Measurements from ENCODE around the gene AK4.

AK4 gene

GRCh38 chr1:65259816-65260215 is 111.8 kb downstream of the AK4 start:
- no peak overlapping the region for H3K4me3 ChIP-seq (ENCODE audit: low read depth, low read length)
- DNase-seq (ENCODE audit: low read depth): no peak

GRCh38 chr1:65260851-65261473 is 113.0 kb downstream of the AK4 start:
- TF ChIP-seq MYC (IDR thresholded peaks at IDR 0.05; ENCODE audit: low read depth, low read length) (no peak), POLR2A (IDR thresholded peaks at IDR 0.05; ENCODE audit: extremely low read depth, insufficient read length) (no peak)
- TF ChIP-seq, protein P1, sequence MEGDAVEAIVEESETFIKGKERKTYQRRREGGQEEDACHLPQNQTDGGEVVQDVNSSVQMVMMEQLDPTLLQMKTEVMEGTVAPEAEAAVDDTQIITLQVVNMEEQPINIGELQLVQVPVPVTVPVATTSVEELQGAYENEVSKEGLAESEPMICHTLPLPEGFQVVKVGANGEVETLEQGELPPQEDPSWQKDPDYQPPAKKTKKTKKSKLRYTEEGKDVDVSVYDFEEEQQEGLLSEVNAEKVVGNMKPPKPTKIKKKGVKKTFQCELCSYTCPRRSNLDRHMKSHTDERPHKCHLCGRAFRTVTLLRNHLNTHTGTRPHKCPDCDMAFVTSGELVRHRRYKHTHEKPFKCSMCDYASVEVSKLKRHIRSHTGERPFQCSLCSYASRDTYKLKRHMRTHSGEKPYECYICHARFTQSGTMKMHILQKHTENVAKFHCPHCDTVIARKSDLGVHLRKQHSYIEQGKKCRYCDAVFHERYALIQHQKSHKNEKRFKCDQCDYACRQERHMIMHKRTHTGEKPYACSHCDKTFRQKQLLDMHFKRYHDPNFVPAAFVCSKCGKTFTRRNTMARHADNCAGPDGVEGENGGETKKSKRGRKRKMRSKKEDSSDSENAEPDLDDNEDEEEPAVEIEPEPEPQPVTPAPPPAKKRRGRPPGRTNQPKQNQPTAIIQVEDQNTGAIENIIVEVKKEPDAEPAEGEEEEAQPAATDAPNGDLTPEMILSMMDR (IDR thresholded peaks at IDR 0.05; ENCODE audit: low read depth, low read length): no peak
- TF ChIP-seq, protein P2, sequence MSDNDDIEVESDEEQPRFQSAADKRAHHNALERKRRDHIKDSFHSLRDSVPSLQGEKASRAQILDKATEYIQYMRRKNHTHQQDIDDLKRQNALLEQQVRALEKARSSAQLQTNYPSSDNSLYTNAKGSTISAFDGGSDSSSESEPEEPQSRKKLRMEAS (IDR thresholded peaks at IDR 0.05; ENCODE audit: low read depth, low read length): no peak
- peak; percentile 25 for DNase-seq (ENCODE audit: low read depth)
- H3K4me3 ChIP-seq (ENCODE audit: low read depth, low read length): no peak overlapping the region

More at GRCh38 chr1:65259816-65260215, 111.8 kb downstream of the AK4 start:
- TF ChIP-seq, protein P1 (IDR thresholded peaks at IDR 0.05; ENCODE audit: low read depth, low read length): no peak
- TF ChIP-seq, protein P2 (IDR thresholded peaks at IDR 0.05; ENCODE audit: low read depth, low read length): no peak
- TF ChIP-seq POLR2A (IDR thresholded peaks at IDR 0.05; ENCODE audit: extremely low read depth, insufficient read length): no peak
- TF ChIP-seq MYC (IDR thresholded peaks at IDR 0.05; ENCODE audit: low read depth, low read length): no peak

DNA sequence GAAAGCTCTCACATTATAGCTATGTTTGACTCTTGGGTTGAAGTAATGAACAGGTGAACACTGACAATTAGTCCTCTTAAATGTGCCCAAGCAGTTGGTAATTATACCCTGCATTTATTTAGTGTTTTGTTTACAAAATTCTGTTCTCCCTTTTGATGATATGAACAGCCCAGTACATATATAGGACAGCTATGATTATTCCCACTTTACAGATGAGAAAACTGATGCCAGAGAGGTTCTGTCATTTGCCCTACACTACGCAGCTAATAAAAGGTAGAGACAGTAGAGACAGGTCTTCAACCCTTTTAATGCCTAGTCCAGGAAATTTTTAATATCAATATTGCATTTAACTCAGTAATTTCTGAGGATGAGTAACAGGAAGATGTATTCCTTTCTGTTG is 115.3 kb downstream of the AK4 start:
- no peak for DNase-seq (ENCODE audit: low read depth)
- no peak overlapping the region for H3K4me3 ChIP-seq (ENCODE audit: low read depth, low read length)
- TF ChIP-seq, protein P1 (IDR thresholded peaks at IDR 0.05; ENCODE audit: low read depth, low read length): no peak
- TF ChIP-seq POLR2A (IDR thresholded peaks at IDR 0.05; ENCODE audit: extremely low read depth, insufficient read length) (no peak), MYC (IDR thresholded peaks at IDR 0.05; ENCODE audit: low read depth, low read length) (no peak)
- TF ChIP-seq, protein P2 (IDR thresholded peaks at IDR 0.05; ENCODE audit: low read depth, low read length): no peak

DNA sequence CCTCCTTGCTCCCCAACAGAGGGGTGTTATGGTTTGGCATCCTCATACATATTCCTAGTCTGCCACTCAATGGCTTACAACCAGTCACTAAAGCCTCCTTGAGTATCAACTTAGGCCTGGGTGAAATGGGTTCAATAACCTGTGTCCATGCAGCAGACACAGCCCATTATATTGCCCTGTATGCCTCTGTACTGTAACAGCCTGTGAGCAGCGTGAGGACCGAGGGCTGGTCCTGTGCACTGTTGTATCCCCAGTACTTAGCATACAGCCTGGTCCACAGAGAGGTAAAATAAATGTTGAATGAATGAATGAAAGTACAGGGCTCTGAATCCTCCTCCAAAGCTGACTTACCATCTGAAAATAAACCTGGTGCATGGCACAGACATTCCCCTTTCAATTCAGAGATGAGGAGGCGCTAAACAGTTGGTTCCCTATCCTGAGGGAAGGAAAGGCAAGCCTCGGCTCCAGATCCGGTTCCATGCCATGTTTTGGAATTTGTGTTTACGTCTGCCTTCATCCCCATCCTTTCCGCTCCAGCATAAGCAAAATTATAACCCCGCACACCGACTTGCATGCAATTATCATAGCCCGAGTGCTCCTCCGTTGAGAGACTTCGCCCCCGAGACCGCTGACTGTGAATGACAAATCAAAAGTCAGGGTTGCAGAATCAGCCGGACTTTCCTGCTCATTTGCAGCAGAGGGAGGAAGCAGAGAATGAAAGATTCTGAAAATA is 116.4 kb downstream of the AK4 start:
- H3K4me3 ChIP-seq (ENCODE audit: low read depth, low read length): no peak overlapping the region
- peak; percentile 2 for DNase-seq (ENCODE audit: low read depth)
- no peak for TF ChIP-seq MYC (IDR thresholded peaks at IDR 0.05; ENCODE audit: low read depth, low read length)
- TF ChIP-seq, protein P1 (IDR thresholded peaks at IDR 0.05; ENCODE audit: low read depth, low read length): no peak
- TF ChIP-seq POLR2A (IDR thresholded peaks at IDR 0.05; ENCODE audit: extremely low read depth, insufficient read length): no peak
- TF ChIP-seq, protein P2 (IDR thresholded peaks at IDR 0.05; ENCODE audit: low read depth, low read length): no peak

GRCh38 chr1:65265296-65265650 is 117.3 kb downstream of the AK4 start:
- no peak for DNase-seq (ENCODE audit: low read depth)
- TF ChIP-seq POLR2A (IDR thresholded peaks at IDR 0.05; ENCODE audit: extremely low read depth, insufficient read length): no peak
- TF ChIP-seq, protein P2 (IDR thresholded peaks at IDR 0.05; ENCODE audit: low read depth, low read length): no peak
- TF ChIP-seq, protein P1 (IDR thresholded peaks at IDR 0.05; ENCODE audit: low read depth, low read length): no peak
- no peak for TF ChIP-seq MYC (IDR thresholded peaks at IDR 0.05; ENCODE audit: low read depth, low read length)
- no peak overlapping the region for H3K4me3 ChIP-seq (ENCODE audit: low read depth, low read length)

All from NB4 (cell line).